KMS-11 (cell line): ENCODE results near the gene GNAQ.

ENCODE experiments used
- H2AFZ ChIP-seq: fragments of 200-600 bp; sonication (generic); 2 replicates; pipeline ENCODE4 v1.6.1; 2016; ENCODE audit warnings: antibody characterized with exemption, mixed run types, low read depth
- H3K27ac ChIP-seq: fragments of 200-600 bp; sonication (generic); 2 replicates; pipeline ENCODE4 v1.6.1; 2016; ENCODE audit warnings: mild to moderate bottlenecking, mixed run types
- H3K27me3 ChIP-seq: fragments of 200-600 bp; sonication (generic); 2 replicates; pipeline ENCODE4 v1.6.1; 2017; ENCODE audit warnings: mild to moderate bottlenecking, low read depth, mixed run types, moderate library complexity; ENCODE audit not compliant: insufficient read depth
- H3K36me3 ChIP-seq: fragments of 200-600 bp; sonication (generic); 2 replicates; pipeline ENCODE4 v1.6.1; 2017; ENCODE audit warnings: mild to moderate bottlenecking, mixed run types; ENCODE audit not compliant: insufficient read depth
- H3K4me1 ChIP-seq: fragments of 200-600 bp; sonication (generic); 2 replicates; pipeline ENCODE4 v1.6.1; 2016; ENCODE audit warnings: mild to moderate bottlenecking, low read depth, mixed run types; ENCODE audit not compliant: poor library complexity, severe bottlenecking
- H3K4me2 ChIP-seq: fragments of 200-600 bp; sonication (generic); 2 replicates; pipeline ENCODE4 v1.7.0; 2016; ENCODE audit warnings: mild to moderate bottlenecking, mixed run types
- H3K4me3 ChIP-seq: fragments of 200-600 bp; sonication (generic); IDR thresholded peaks from 2 replicates; pipeline ENCODE4 v1.6.1; 2017; ENCODE audit warnings: low read depth, low read length, mixed read lengths; ENCODE audit not compliant: insufficient read depth
- H3K79me2 ChIP-seq: fragments of 200-600 bp; sonication (generic); 2 replicates; pipeline ENCODE4 v1.6.1; 2016; ENCODE audit warnings: low read depth, mixed run types; ENCODE audit not compliant: insufficient read depth
- H3K9ac ChIP-seq: fragments of 200-600 bp; sonication (generic); 2 replicates; pipeline ENCODE4 v1.6.1; 2016; ENCODE audit warnings: mild to moderate bottlenecking, mixed run types
- H4K20me1 ChIP-seq: fragments of 200-600 bp; sonication (generic); 2 replicates; pipeline ENCODE4 v1.6.1; 2016; ENCODE audit warnings: mild to moderate bottlenecking, mixed run types; ENCODE audit not compliant: insufficient read depth
- CTCF ChIP-seq: fragments of 200-600 bp; sonication (generic); conservative IDR thresholded peaks from 2 replicates; pipeline ENCODE4 v1.6.1; 2017; ENCODE audit warnings: low read depth, mild to moderate bottlenecking, antibody characterized with exemption, low read length, moderate library complexity, mixed read lengths

The GNAQ gene

GRCh38 chr9:77909306-77909705 lies 122.3 kb downstream of the GNAQ start:
- no peak overlapping the region for H2AFZ ChIP-seq
- TF ChIP-seq CTCF = no peak
- H3K36me3 ChIP-seq = no peaks in the 10 kb centered on the region
- no peaks in the 10 kb centered on the region for H3K27me3 ChIP-seq
- H3K4me2 ChIP-seq = no peak overlapping the region
- H3K27ac ChIP-seq = no peak overlapping the region
- no peak overlapping the region for H3K9ac ChIP-seq
- no peaks in the 10 kb centered on the region for H4K20me1 ChIP-seq
- H3K79me2 ChIP-seq = no peaks in the 10 kb centered on the region
- no peak overlapping the region for H3K4me3 ChIP-seq
- peaks cover 21% of the 10 kb centered on the region for H3K4me1 ChIP-seq

GRCh38 chr9:77908293-77908692 lies 123.3 kb downstream of the GNAQ start:
- Histone ChIP-seq H3K4me3 (no peak overlapping the region), H3K9ac (no peak overlapping the region), H4K20me1 (no peaks in the 10 kb centered on the region), H3K36me3 (no peaks in the 10 kb centered on the region), H3K27me3 (no peaks in the 10 kb centered on the region), H3K4me2 (no peak overlapping the region), H2AFZ (no peak overlapping the region), H3K4me1 (peaks cover 11% of the 10 kb centered on the region), H3K27ac (no peak overlapping the region), H3K79me2 (no peaks in the 10 kb centered on the region)
- no peak for TF ChIP-seq CTCF

- H3K36me3 ChIP-seq = no peaks in the 10 kb centered on the region
- no peak overlapping the region for H3K4me3 ChIP-seq
- H3K4me1 ChIP-seq = peaks cover 5% of the 10 kb centered on the region
- no peaks in the 10 kb centered on the region for H3K27me3 ChIP-seq
- H3K27ac ChIP-seq = no peak overlapping the region
- H3K79me2 ChIP-seq = no peaks in the 10 kb centered on the region
- H2AFZ ChIP-seq = no peak overlapping the region
- no peak overlapping the region for H3K4me2 ChIP-seq
- TF ChIP-seq CTCF = no peak
- H4K20me1 ChIP-seq = no peaks in the 10 kb centered on the region
- H3K9ac ChIP-seq = no peak overlapping the region
Measured at GRCh38 chr9:77907585-77907984, 124.0 kb downstream of the GNAQ start.

GRCh38 chr9:77906991-77907390 lies 124.6 kb downstream of the GNAQ start:
- Histone ChIP-seq H4K20me1 (no peaks in the 10 kb centered on the region), H3K79me2 (no peaks in the 10 kb centered on the region), H3K4me2 (no peak overlapping the region), H3K27me3 (no peaks in the 10 kb centered on the region), H3K4me1 (no peaks in the 10 kb centered on the region), H2AFZ (no peak overlapping the region), H3K36me3 (no peaks in the 10 kb centered on the region), H3K4me3 (no peak overlapping the region), H3K9ac (no peak overlapping the region), H3K27ac (no peak overlapping the region)
- TF ChIP-seq CTCF = no peak
